ENCODE data around the gene TBX5.

The TBX5 gene

GRCh38 chr12:114405519-114406271 lies at the start of gene TBX5:
TBX5 (minus strand) TSS chr12:114406144; CDS start chr12:114403898, 2,246 bp downstream.
- no peak for DNase-seq

GRCh38 chr12:114451657-114452056 lies 45.7 kb upstream of the TBX5 start:
- no peak for DNase-seq

GRCh38 chr12:114450515-114451300 lies 44.8 kb upstream of the TBX5 start:
- DNase-seq, result no peak

- no peak for DNase-seq
Observed at GRCh38 chr12:114450019-114450418, 44.1 kb upstream of the TBX5 start.

- DNase-seq, result no peak
Observed at GRCh38 chr12:114448618-114448933, 42.6 kb upstream of the TBX5 start.

- no peak for DNase-seq
Observed at GRCh38 chr12:114447799-114448617, 42.1 kb upstream of the TBX5 start.

- no peak for DNase-seq
Observed at GRCh38 chr12:114447274-114447716, 41.4 kb upstream of the TBX5 start.

GRCh38 chr12:114445401-114446323 lies 39.7 kb upstream of the TBX5 start:
- DNase-seq, result no peak

GRCh38 chr12:114444422-114445279 lies 38.7 kb upstream of the TBX5 start:
- no peak for DNase-seq

GRCh38 chr12:114443607-114444421 lies 37.9 kb upstream of the TBX5 start:
- no peak for DNase-seq

- DNase-seq, result no peak
Observed at GRCh38 chr12:114442578-114442977, 36.6 kb upstream of the TBX5 start.

GRCh38 chr12:114441545-114441944 lies 35.6 kb upstream of the TBX5 start:
- no peak for DNase-seq

GRCh38 chr12:114441039-114441383 lies 35.1 kb upstream of the TBX5 start:
- no peak for DNase-seq

- DNase-seq, result no peak
Observed at GRCh38 chr12:114440270-114441038, 34.5 kb upstream of the TBX5 start.

GRCh38 chr12:114439817-114440216 lies 33.9 kb upstream of the TBX5 start:
- DNase-seq, result no peak

GRCh38 chr12:114439261-114439683 lies 33.3 kb upstream of the TBX5 start:
- DNase-seq, result no peak

GRCh38 chr12:114438635-114439256 lies 32.8 kb upstream of the TBX5 start:
- no peak for DNase-seq

- DNase-seq, result no peak
Observed at GRCh38 chr12:114434341-114434740, 28.4 kb upstream of the TBX5 start.

- no peak for DNase-seq
Observed at GRCh38 chr12:114431902-114432301, 26.0 kb upstream of the TBX5 start.

Measured in activated naive CD4-positive, alpha-beta T cell treated with Interleukin-2 at 50 U/mL for 16 hours (primary cell).